Esophagus squamous epithelium (tissue), 4 donors: ENCODE results near the gene MOV10L1.

Experiments used
- CTCF ChIP-seq, 6 experiments: fragments of 450-650 bp in 4 of 6; fragments of 200-600 bp in 2 of 6; sonication (generic) in 2 of 6; IDR thresholded peaks; one replicate each; pipeline ENCODE4 v1.5.1; 2016 to 2019; ENCODE audit warnings: antibody characterized with exemption in 6 of 6, mild to moderate bottlenecking in 4 of 6, moderate library complexity in 4 of 6
- POLR2A ChIP-seq, 4 donors: fragments of 450-650 bp; IDR thresholded peaks; one replicate each; pipeline ENCODE4 v1.6.1; 2017; ENCODE audit warnings: antibody characterized with exemption in 4 of 4, mild to moderate bottlenecking in 4 of 4, moderate library complexity in 3 of 4

GRCh38 chr22:50091092-50091768, 1.4 kb downstream of the MOV10L1 start:
- TF ChIP-seq CTCF (IDR thresholded peaks at IDR 0.05) (no peak), POLR2A (IDR thresholded peaks at IDR 0.05) (no peak)
